Measurements from ENCODE around the gene RECK.

The RECK gene

GRCh38 chr9:36053971-36054370, 17.3 kb downstream of the RECK start:
- no peak for TF ChIP-seq REST (IDR thresholded peaks at IDR 0.05; ENCODE audit: insufficient read depth in 1 of 2, low read depth in 2 of 2, low read length in 2 of 2)
- no peak for TF ChIP-seq SIN3A (IDR thresholded peaks at IDR 0.05; ENCODE audit: borderline replicate concordance, insufficient read depth, low read length)
- no peak for TF ChIP-seq TAF1 (IDR thresholded peaks at IDR 0.05; ENCODE audit: borderline replicate concordance, insufficient read depth, low read length)
- TF ChIP-seq FOXP2 (optimal IDR thresholded peaks at IDR 0.05; ENCODE audit: borderline replicate concordance, extremely low read depth, extremely low read length, insufficient read depth) = no peak
- TF ChIP-seq POLR2AphosphoS5 (IDR thresholded peaks at IDR 0.05; ENCODE audit: low read depth, low read length) = no peak

DNA sequence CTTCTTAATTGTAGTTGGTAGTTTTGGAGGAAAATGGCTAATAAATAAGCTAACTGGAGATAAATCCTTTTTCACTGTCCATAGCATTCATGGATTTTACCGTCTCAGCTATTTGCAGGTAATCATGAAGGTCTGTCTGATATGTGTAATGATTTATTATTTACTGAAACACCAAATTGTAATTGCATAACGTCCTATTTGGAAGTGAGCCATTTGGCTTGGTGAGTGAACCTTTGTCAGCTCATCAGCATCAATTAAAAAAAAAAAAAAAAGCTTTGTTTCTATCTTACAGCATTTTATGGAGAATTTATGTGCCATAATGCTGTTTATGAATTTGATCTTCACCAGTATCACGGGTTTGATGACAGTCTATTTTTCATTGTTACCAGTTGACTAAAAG, 20.2 kb downstream of the RECK start:
- TF ChIP-seq FOXP2 (optimal IDR thresholded peaks at IDR 0.05; ENCODE audit: borderline replicate concordance, extremely low read depth, extremely low read length, insufficient read depth) (no peak), REST (IDR thresholded peaks at IDR 0.05; ENCODE audit: insufficient read depth in 1 of 2, low read depth in 2 of 2, low read length in 2 of 2) (no peak), POLR2AphosphoS5 (IDR thresholded peaks at IDR 0.05; ENCODE audit: low read depth, low read length) (no peak), SIN3A (IDR thresholded peaks at IDR 0.05; ENCODE audit: borderline replicate concordance, insufficient read depth, low read length) (no peak), TAF1 (IDR thresholded peaks at IDR 0.05; ENCODE audit: borderline replicate concordance, insufficient read depth, low read length) (no peak)

DNA sequence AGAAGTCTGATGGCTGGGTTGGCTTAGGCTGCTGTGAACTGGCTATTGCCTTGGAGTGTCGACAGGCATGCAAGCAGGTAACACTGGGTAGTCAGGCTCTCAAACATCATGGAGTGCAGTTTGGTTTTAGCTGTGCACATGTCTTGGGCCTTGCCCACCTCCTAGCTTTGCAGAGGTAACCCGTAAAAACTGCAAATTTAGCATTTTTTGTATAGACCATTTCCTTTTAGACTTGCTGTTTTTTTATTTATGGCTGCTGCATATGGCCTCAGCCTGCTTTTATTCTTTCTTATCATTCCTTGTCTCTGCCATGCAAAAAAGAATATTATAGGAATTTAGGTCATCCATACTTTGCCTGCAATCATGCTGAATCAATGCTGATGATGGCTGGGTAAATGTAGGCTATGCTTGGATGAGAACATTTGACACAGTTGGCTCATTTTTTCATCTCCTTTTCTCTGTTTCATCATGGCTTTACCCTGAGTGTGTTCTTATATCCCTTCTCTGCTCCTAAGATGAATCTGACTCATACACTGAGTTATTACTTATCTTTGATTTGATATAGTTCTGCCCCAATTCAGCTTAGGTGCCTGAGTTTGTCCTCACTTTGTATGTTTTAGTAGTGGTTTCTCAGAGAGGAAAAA, 27.2 kb downstream of the RECK start:
- TF ChIP-seq REST (IDR thresholded peaks at IDR 0.05; ENCODE audit: insufficient read depth in 1 of 2, low read depth in 2 of 2, low read length in 2 of 2) (no peak), FOXP2 (optimal IDR thresholded peaks at IDR 0.05; ENCODE audit: borderline replicate concordance, extremely low read depth, extremely low read length, insufficient read depth) (no peak), TAF1 (IDR thresholded peaks at IDR 0.05; ENCODE audit: borderline replicate concordance, insufficient read depth, low read length) (no peak), POLR2AphosphoS5 (IDR thresholded peaks at IDR 0.05; ENCODE audit: low read depth, low read length) (no peak), SIN3A (IDR thresholded peaks at IDR 0.05; ENCODE audit: borderline replicate concordance, insufficient read depth, low read length) (no peak)

GRCh38 chr9:36064448-36065037, 27.8 kb downstream of the RECK start:
- TF ChIP-seq POLR2AphosphoS5 (IDR thresholded peaks at IDR 0.05; ENCODE audit: low read depth, low read length) (no peak), SIN3A (IDR thresholded peaks at IDR 0.05; ENCODE audit: borderline replicate concordance, insufficient read depth, low read length) (no peak), REST (IDR thresholded peaks at IDR 0.05; ENCODE audit: insufficient read depth in 1 of 2, low read depth in 2 of 2, low read length in 2 of 2) (no peak), TAF1 (IDR thresholded peaks at IDR 0.05; ENCODE audit: borderline replicate concordance, insufficient read depth, low read length) (no peak), FOXP2 (optimal IDR thresholded peaks at IDR 0.05; ENCODE audit: borderline replicate concordance, extremely low read depth, extremely low read length, insufficient read depth) (no peak)

Data from PFSK-1 (cell line).